RWPE1 (cell line): Measurements from ENCODE around the gene MYO15A.

Experiments used
- CTCF ChIA-PET: fragments of 350-600 bp; sonication (Branson Sonifier 250); formaldehyde crosslinking; extraction: SDS; loops from one replicate; lab custom pipeline; 2021; lab: Yijun Ruan, JAX
- POLR2A ChIA-PET: fragments of 400-600 bp; formaldehyde crosslinking; extraction: SDS; loops from one replicate; lab custom pipeline; 2020; ENCODE audit warnings: antibody characterized with exemption; ENCODE audit not compliant: low non-redundant PET; lab: Yijun Ruan, JAX
- DNase-seq: peaks from one replicate; pipeline ENCODE4 v3.0.0; 2012; ENCODE audit warnings: low spot score
- H3K27ac ChIP-seq: fragments of 450-650 bp; 2 replicates; pipeline ENCODE4 v1.5.1; 2017
- TF ChIP-seq, protein P1 (sequence below): fragments of 450-650 bp; conservative IDR thresholded peaks from 2 replicates; pipeline ENCODE4 v1.5.1; 2017; ENCODE audit warnings: low read depth, mild to moderate bottlenecking

MYO15A gene

DNA sequence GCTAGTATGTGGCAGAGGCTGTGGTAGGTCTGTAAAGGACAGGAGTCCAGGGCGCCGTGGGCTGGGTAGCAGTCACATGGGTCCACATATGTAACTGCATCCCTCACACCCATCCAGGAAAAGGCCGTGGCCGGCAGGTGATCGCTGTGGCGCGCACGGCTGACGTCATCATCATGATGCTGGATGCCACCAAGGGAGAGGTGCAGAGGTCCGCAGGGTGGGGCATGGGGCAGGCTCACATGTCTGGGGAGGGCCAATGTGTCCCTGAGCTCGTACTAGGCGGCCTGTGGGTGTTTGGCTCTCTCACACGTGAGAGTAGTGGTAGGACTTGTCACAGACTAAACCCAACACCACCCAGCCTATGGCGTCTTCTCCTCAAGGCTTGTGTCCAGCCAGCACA lies 9.0 kb upstream of the MYO15A start:
- DNase-seq: no peak
- POLR2A ChIA-PET: no interaction called here

DNA sequence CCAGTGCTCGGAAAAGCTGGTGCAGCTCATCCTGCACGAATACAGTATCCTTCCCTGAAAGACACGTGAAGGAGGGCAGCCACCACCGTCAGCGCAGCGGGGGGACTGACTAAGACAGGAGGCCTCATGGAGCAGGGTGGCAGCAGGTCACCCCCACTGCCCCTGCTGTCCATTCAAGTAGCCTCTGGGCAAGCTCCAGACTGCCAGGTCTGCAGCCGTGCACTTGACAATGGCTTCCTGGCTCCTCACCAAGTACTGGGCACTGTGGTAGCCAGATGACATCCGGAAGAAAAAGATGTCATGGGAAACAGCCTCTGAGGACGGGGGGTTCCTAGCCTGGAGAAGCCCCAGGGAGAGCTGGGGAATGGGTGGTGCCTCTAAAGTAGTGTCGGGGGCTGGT lies 7.9 kb upstream of the MYO15A start:
- no peak for DNase-seq
- ChIA-PET POLR2A (no interaction called here), CTCF (interaction anchor here (0.5 to 0.6 kb wide), 2 partner anchors 46 to 562 kb away, joined by 4 to 6 read pairs; no protein-coding TSS in a partner anchor)
- no peak overlapping the region for H3K27ac ChIP-seq
- TF ChIP-seq, protein P1, sequence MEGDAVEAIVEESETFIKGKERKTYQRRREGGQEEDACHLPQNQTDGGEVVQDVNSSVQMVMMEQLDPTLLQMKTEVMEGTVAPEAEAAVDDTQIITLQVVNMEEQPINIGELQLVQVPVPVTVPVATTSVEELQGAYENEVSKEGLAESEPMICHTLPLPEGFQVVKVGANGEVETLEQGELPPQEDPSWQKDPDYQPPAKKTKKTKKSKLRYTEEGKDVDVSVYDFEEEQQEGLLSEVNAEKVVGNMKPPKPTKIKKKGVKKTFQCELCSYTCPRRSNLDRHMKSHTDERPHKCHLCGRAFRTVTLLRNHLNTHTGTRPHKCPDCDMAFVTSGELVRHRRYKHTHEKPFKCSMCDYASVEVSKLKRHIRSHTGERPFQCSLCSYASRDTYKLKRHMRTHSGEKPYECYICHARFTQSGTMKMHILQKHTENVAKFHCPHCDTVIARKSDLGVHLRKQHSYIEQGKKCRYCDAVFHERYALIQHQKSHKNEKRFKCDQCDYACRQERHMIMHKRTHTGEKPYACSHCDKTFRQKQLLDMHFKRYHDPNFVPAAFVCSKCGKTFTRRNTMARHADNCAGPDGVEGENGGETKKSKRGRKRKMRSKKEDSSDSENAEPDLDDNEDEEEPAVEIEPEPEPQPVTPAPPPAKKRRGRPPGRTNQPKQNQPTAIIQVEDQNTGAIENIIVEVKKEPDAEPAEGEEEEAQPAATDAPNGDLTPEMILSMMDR: no peak

More for the DNA sequence above, 9.0 kb upstream of the MYO15A start:
- TF ChIP-seq, protein P1: no peak
- CTCF ChIA-PET: no interaction called here
- H3K27ac ChIP-seq: peak overlapping the region; percentile 2; the same call in 1 of the 2 replicates

DNA sequence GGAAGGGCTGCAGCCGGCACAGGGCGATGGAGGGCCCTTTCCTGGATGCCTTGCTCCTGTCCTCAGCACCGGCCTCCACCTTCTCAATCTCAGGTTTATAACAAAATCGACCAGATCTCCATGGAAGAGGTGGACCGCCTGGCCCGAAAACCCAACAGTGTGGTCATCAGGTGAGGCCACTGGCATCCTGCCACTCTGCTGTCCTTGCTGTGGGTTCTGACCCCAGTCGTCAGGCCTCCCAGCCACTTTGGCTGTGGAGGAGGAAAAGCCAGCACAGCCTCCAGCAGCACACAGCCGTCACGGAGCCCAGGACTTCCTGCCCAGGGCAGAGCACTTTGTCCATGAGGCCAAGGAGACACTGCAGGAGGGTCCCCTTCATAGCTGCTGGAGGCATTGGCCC lies 6.7 kb upstream of the MYO15A start:
- CTCF ChIA-PET: no interaction called here
- DNase-seq: no peak
- POLR2A ChIA-PET: no interaction called here
- TF ChIP-seq, protein P1: no peak
- peak overlapping the region; percentile 9; the same call in 1 of the 2 replicates for H3K27ac ChIP-seq

DNA sequence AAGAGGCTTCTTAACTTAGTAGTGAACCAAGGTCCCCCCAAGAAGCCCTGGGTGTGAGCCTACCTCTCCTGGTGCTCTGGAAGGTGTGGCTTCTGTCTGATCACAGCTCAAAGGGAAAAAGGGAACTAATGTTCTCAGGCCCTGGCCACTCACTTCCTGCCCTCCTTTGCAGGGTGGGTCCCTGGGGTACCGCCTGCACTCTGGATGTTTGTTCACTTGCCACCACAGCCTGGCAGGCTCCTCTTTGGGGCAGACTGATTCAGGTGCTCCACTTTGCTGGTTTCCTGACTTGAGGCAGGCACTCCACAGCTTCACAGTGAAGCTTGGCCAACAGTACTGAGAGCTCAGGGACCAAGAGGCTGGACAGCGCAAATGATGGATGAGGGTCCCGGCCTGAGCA lies 5.9 kb upstream of the MYO15A start:
- CTCF ChIA-PET: no interaction called here
- TF ChIP-seq, protein P1: no peak
- H3K27ac ChIP-seq: peak overlapping the region; percentile 17
- no peak for DNase-seq
- POLR2A ChIA-PET: no interaction called here

DNA sequence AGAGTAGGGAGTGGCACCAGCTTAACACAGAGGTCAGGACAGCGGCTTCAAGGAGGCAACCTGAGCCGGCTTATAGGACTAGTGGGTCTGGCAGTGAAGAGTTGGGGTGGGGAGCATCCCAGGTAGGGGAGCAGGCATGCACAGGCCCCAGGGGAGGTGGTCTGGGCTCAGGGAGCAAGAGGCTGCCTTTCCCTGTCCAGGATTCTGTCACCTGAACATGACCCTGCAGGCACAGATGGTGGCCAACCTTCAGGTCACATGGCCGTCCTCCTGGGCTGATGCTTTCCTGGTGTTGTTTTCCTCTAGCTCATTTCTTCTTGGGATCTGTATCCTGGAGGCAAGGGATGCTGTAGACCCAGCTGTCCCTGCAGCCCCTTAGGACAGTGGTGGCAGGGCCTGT lies 3.5 kb upstream of the MYO15A start:
- TF ChIP-seq, protein P1: no peak
- POLR2A ChIA-PET: no interaction called here
- CTCF ChIA-PET: no interaction called here
- DNase-seq: no peak
- H3K27ac ChIP-seq: peak overlapping the region; percentile 3; the same call in 1 of the 2 replicates

DNA sequence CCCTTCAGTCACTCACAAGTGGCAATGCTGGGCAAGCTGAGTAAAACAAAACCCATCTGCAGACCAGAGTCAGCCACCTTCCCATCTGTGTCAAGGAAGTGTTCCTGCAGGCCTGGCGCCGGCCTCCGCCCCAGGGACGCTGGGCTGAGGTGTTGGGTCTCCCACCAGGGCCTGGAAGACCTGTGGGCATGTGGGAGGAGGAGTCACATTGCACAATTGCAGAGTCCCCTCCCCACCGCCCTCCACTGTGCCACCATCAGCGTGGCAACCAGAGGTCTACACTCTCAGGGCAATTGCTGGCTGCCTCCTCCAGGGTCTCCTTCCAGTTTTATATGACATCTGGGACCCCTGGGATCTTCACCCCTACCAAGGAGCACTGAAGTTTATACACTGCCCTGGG lies 3.0 kb upstream of the MYO15A start:
- CTCF ChIA-PET: no interaction called here
- TF ChIP-seq, protein P1: no peak
- POLR2A ChIA-PET: no interaction called here

More for the DNA sequence above, 3.0 kb upstream of the MYO15A start:
- H3K27ac ChIP-seq: no peak overlapping the region
- DNase-seq: no peak
